ENCODE results near the gene JPH3.

JPH3 gene

GRCh38 chr16:87744750-87745514 is 142.6 kb downstream of the JPH3 start:
- no peak for DNase-seq

- DNase-seq = no peak
Observed at GRCh38 chr16:87746178-87746577, 143.9 kb downstream of the JPH3 start.
